Panc1 (cell line): ENCODE measurements around the gene XYLT1. TPM values are rescaled to one million over a fixed set of nuclear protein-coding genes. Genes with fewer than 3 reads are reported as not detected.

Experiments used
- ATAC-seq: fragments of 200-7000 bp; cut with Tn5 transposase; 2 replicates; pipeline ENCODE4 v1.9.1; 2020; ENCODE audit warnings: mild to moderate bottlenecking, moderate library complexity
- BruUV-seq: library from RNA; stranded (reverse); fragments of 400-500 nt; replicated peaks from 2 replicates; lab custom pipeline; 2021; lab: Mats Ljungman, UMichigan
- CTCF ChIA-PET: fragments of 300-600 bp; sonication (Branson Sonifier 250); formaldehyde crosslinking; loops from one replicate; lab custom pipeline; 2022; ENCODE audit warnings: antibody characterized with exemption; lab: Charles Lee
- POLR2A ChIA-PET: fragments of 300-600 bp; sonication (Branson Sonifier 250); formaldehyde crosslinking; loops from one replicate; lab custom pipeline; 2022; ENCODE audit warnings: antibody characterized with exemption; lab: Charles Lee
- DNase-seq: peaks from one replicate; pipeline ENCODE4 v3.0.0-alpha.2; 2010; ENCODE audit warnings: low read depth, low spot score
- H3K27ac ChIP-seq: 2 replicates; pipeline ENCODE4 v1.5.1; 2011; ENCODE audit warnings: mild to moderate bottlenecking, low read length, inconsistent platforms
- H3K27me3 ChIP-seq: fragments of 200-500 bp; sonication (Bioruptor generic); 2 replicates; pipeline ENCODE4 v1.6.0; 2014; ENCODE audit warnings: low read length, inconsistent platforms; ENCODE audit not compliant: control insufficient read depth, insufficient read depth
- H3K36me3 ChIP-seq: fragments of 200-500 bp; sonication (Bioruptor generic); 2 replicates; pipeline ENCODE4 v1.5.1; 2014; ENCODE audit warnings: inconsistent platforms, mild to moderate bottlenecking, low read length, moderate library complexity; ENCODE audit not compliant: control insufficient read depth, insufficient read depth
- H3K4me1 ChIP-seq: 2 replicates; pipeline ENCODE4 v1.5.1; 2011; ENCODE audit warnings: inconsistent platforms, mild to moderate bottlenecking, low read length, moderate library complexity; ENCODE audit not compliant: control insufficient read depth, insufficient read depth
- H3K4me3 ChIP-seq, 2 experiments: 2 replicates each; pipeline ENCODE4 v1.5.1; 2011 to 2012; ENCODE audit warnings: low read depth in 2 of 2, low read length in 2 of 2, mild to moderate bottlenecking in 2 of 2, inconsistent platforms in 1 of 2, moderate library complexity in 1 of 2
- H3K9me3 ChIP-seq: fragments of 200-500 bp; sonication (Bioruptor generic); 2 replicates; pipeline ENCODE4 v1.5.1; 2014; ENCODE audit warnings: low read depth, mild to moderate bottlenecking, inconsistent platforms, low read length, moderate library complexity; ENCODE audit not compliant: control insufficient read depth, insufficient read depth
- POLR2AphosphoS5 ChIP-seq: IDR thresholded peaks from 2 replicates; pipeline ENCODE4 v1.6.1; 2012; ENCODE audit warnings: mild to moderate bottlenecking, low read depth, low read length, moderate library complexity
- REST ChIP-seq, 2 experiments: IDR thresholded peaks; 2 replicates each; pipeline ENCODE4 v1.6.1; 2011 to 2012; ENCODE audit warnings: low read depth in 2 of 2, control low read depth in 1 of 2, low read length in 1 of 2, mild to moderate bottlenecking in 1 of 2, moderate library complexity in 1 of 2; ENCODE audit not compliant: insufficient read depth in 1 of 2
- SIN3A ChIP-seq: IDR thresholded peaks from 2 replicates; pipeline ENCODE4 v1.6.1; 2012; ENCODE audit warnings: low read depth, mild to moderate bottlenecking, low read length, moderate library complexity, borderline replicate concordance; ENCODE audit not compliant: insufficient read depth
- TCF7L2 ChIP-seq: IDR thresholded peaks from 2 replicates; pipeline ENCODE4 v1.6.1; 2011; ENCODE audit warnings: mild to moderate bottlenecking, low read depth, low read length, inconsistent platforms
- in situ Hi-C: cut with HindIII; loops from 2 replicates; pipeline ENCODE4 v1.10.0; 2016; ENCODE audit warnings: low sequenced_read_pairs, low pct_unique_long_range_greater_than_20kb
- intact Hi-C: fragments of 100-400 bp; cut with micrococcal nuclease; formaldehyde crosslinking; loops from one replicate; pipeline ENCODE4 v1.10.0; 2022; ENCODE audit not compliant: unreplicated experiment
- total RNA-seq: library from RNA; stranded (reverse); gene quantifications from one replicate; pipeline ENCODE4 v1.2.1, GENCODE V29; 2021; ENCODE audit not compliant: unreplicated experiment
- TF ChIP-seq, protein P1 (sequence below): fragments of 450-650 bp; IDR thresholded peaks from 2 replicates; pipeline ENCODE4 v1.5.1; 2017; ENCODE audit warnings: mild to moderate bottlenecking

Gene XYLT1
- total RNA-seq, 1 experiment from 2014 or later, result 0.62 TPM

- TF ChIP-seq REST (IDR thresholded peaks at IDR 0.05; ENCODE audit: insufficient read depth in 1 of 2, low read depth in 2 of 2, low read length in 1 of 2) (no peak), SIN3A (no peak), TCF7L2 (no peak), POLR2AphosphoS5 (no peak)
- TF ChIP-seq, protein P1, sequence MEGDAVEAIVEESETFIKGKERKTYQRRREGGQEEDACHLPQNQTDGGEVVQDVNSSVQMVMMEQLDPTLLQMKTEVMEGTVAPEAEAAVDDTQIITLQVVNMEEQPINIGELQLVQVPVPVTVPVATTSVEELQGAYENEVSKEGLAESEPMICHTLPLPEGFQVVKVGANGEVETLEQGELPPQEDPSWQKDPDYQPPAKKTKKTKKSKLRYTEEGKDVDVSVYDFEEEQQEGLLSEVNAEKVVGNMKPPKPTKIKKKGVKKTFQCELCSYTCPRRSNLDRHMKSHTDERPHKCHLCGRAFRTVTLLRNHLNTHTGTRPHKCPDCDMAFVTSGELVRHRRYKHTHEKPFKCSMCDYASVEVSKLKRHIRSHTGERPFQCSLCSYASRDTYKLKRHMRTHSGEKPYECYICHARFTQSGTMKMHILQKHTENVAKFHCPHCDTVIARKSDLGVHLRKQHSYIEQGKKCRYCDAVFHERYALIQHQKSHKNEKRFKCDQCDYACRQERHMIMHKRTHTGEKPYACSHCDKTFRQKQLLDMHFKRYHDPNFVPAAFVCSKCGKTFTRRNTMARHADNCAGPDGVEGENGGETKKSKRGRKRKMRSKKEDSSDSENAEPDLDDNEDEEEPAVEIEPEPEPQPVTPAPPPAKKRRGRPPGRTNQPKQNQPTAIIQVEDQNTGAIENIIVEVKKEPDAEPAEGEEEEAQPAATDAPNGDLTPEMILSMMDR, result no peak
- no peak overlapping the region for H3K4me3 ChIP-seq
- H3K27ac ChIP-seq, result no peak overlapping the region
- no peaks in the 10 kb centered on the region for H3K36me3 ChIP-seq
- no peaks in the 10 kb centered on the region for H3K27me3 ChIP-seq
- ATAC-seq, result no peak
- no peaks in the 10 kb centered on the region for H3K4me1 ChIP-seq
- H3K9me3 ChIP-seq, result no peaks in the 10 kb centered on the region
- no peak for DNase-seq
- intact Hi-C loops, result no loop called here
- POLR2A ChIA-PET, result no interaction called here
- in situ Hi-C loops, result no loop called here
- CTCF ChIA-PET, result no interaction called here
- BruUV-seq, result no TSS peak
These were observed 218.1 kb downstream of the XYLT1 start for GRCh38 chr16:17252701-17253100.

DNA sequence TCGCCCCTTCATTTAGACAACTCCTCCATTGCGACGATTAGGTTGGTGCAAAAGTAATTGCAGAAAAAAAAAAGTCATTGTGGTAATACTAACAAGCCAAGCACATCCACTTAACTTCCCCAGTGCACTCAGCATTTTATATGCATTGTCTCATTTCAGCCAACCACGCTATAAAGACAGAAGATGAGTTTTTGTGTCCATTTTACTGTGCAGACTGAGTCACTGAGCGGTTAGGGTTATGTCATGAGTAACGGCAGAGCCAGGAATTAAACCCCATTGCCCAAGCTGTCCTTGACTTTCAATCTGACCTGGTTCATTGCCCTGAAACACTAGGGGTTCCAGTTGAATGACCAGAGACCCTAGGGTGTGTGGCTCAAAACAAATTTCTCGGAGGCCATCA is 218.7 kb downstream of the XYLT1 start:
- H3K27ac ChIP-seq, result no peak overlapping the region
- ATAC-seq (no peak), DNase-seq (no peak)
- CTCF ChIA-PET, result no interaction called here
- no TSS peak for BruUV-seq
- in situ Hi-C loops (no loop called here), intact Hi-C loops (no loop called here)
- no peak overlapping the region for H3K4me3 ChIP-seq
- H3K36me3 ChIP-seq, result no peaks in the 10 kb centered on the region
- POLR2A ChIA-PET, result no interaction called here
- TF ChIP-seq, protein P1, result no peak
- TF ChIP-seq SIN3A (no peak), TCF7L2 (no peak), POLR2AphosphoS5 (no peak), REST (IDR thresholded peaks at IDR 0.05; ENCODE audit: insufficient read depth in 1 of 2, low read depth in 2 of 2, low read length in 1 of 2) (no peak)
- H3K9me3 ChIP-seq, result no peaks in the 10 kb centered on the region
- no peaks in the 10 kb centered on the region for H3K27me3 ChIP-seq
- no peaks in the 10 kb centered on the region for H3K4me1 ChIP-seq
